HepG2 (cell line): Measurements from ENCODE around the gene KCNK10. TPM values are rescaled to one million over a fixed set of nuclear protein-coding genes. Genes with fewer than 3 reads are reported as not detected.

ENCODE experiments used
- CEBPZ ChIP-seq: IDR thresholded peaks from 2 replicates; pipeline ENCODE4 v1.6.1; 2012; ENCODE audit warnings: low read length, improper control_type of control experiment
- CREB1 ChIP-seq, 2 experiments: fragments of 450-650 bp in 1 of 2; IDR thresholded peaks; 2 replicates each; pipeline ENCODE4 v1.6.1; 2016 to 2017; ENCODE audit warnings: control low read depth in 1 of 2, mild to moderate bottlenecking in 1 of 2, missing compliant biosample characterization in 1 of 2, missing genetic modification characterization in 1 of 2
- E2F2 ChIP-seq: sonication (generic); formaldehyde crosslinking; IDR thresholded peaks from 2 replicates; pipeline ENCODE4 v1.4.0; 2020; ENCODE audit warnings: missing genetic modification reagents, borderline replicate concordance
- E2F5 ChIP-seq: sonication (generic); formaldehyde crosslinking; conservative IDR thresholded peaks from 2 replicates; pipeline ENCODE4 v1.4.0; 2020; ENCODE audit warnings: missing genetic modification reagents
- SMC3 ChIP-seq: IDR thresholded peaks from 2 replicates; pipeline ENCODE4 v1.6.1; 2011; ENCODE audit warnings: low read length, improper control_type of control experiment
- ZBTB7A ChIP-seq: sonication (generic); formaldehyde crosslinking; IDR thresholded peaks from 2 replicates; pipeline ENCODE4 v1.8.0; 2022; ENCODE audit warnings: mild to moderate bottlenecking, missing genetic modification reagents
- ZNF33B ChIP-seq: sonication (generic); formaldehyde crosslinking; IDR thresholded peaks from 2 replicates; pipeline ENCODE4 v1.5.1; 2020; ENCODE audit warnings: mild to moderate bottlenecking, missing genetic modification reagents
- ZNF414 ChIP-seq: sonication (generic); formaldehyde crosslinking; IDR thresholded peaks from 2 replicates; pipeline ENCODE4 v1.5.0; 2020; ENCODE audit warnings: missing genetic modification reagents
- polyA plus RNA-seq, 8 experiments: library from polyadenylated mRNA; depleted of rRNA in 3 of 8; stranded (reverse) in 7 of 8; unstranded in 1 of 8; fragments of >200 nt; fragmentation: Illumina TruSeq in 4 of 8; extraction: Trizol in 4 of 8; gene quantifications; 2 replicates each; pipeline versions ENCODE4 v1.2.1 to v1.2.3, GENCODE V29; 2011 to 2016; ENCODE audit warnings: low read depth in 4 of 8, missing spikeins in 1 of 8, mixed read lengths in 1 of 8; ENCODE audit not compliant: insufficient read depth in 1 of 8
- total RNA-seq, 5 experiments: library from RNA; depleted of rRNA; stranded (reverse); fragments of >200 nt; fragmentation: Illumina TruSeq; extraction: Trizol; gene quantifications; 2 replicates each; pipeline ENCODE4 v1.2.3, GENCODE V29; 2016; ENCODE audit warnings: low read depth in 1 of 5
- TF ChIP-seq, protein P1 (sequence below): IDR thresholded peaks from 2 replicates; pipeline ENCODE4 v1.6.1; 2016

Gene KCNK10
- total and polyA plus RNA-seq, 2 of the 13 experiments (the other 11 are each of a cell fraction or from before 2014, with no cell fraction given): not detected

DNA sequence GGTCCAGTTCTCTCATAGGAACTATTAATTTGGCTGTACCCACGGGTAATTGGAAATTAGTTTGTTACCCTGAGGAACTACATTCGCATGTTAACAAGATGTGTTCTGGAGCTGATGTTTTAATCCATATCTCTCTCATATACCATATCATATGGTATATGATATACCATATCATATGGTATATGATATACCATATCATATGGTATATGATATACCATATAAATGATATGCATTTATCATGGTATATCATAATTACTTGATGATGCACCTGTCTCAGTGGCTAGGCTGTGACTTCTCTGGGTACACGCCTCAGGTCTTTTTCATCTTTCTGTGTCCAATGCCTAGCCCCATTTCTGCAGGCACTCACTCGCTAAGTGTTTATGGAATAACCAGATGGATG lies 13.0 kb downstream of the KCNK10 start (continued):
- TF ChIP-seq CEBPZ (no peak), ZNF414 (CRISPR knock-in tag) (no peak), E2F5 (CRISPR knock-in tag) (no peak), ZNF33B (CRISPR knock-in tag) (no peak), E2F2 (CRISPR knock-in tag) (no peak), ZBTB7A (CRISPR knock-in tag) (no peak), SMC3 (no peak), CREB1 (IDR thresholded peaks at IDR 0.05) (no peak), CREB1 (CRISPR knock-in tag; IDR thresholded peaks at IDR 0.05) (no peak)
- TF ChIP-seq, protein P1, sequence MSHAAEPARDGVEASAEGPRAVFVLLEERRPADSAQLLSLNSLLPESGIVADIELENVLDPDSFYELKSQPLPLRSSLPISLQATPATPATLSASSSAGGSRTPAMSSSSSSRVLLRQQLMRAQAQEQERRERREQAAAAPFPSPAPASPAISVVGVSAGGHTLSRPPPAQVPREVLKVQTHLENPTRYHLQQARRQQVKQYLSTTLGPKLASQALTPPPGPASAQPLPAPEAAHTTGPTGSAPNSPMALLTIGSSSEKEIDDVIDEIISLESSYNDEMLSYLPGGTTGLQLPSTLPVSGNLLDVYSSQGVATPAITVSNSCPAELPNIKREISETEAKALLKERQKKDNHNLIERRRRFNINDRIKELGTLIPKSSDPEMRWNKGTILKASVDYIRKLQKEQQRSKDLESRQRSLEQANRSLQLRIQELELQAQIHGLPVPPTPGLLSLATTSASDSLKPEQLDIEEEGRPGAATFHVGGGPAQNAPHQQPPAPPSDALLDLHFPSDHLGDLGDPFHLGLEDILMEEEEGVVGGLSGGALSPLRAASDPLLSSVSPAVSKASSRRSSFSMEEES (CRISPR knock-in tag): no peak
